MCF 10A (cell line): ENCODE results near the gene DNASE2. TPM values are rescaled to one million over a fixed set of nuclear protein-coding genes. Genes with fewer than 3 reads are reported as not detected.

ENCODE experiments used
- BruUV-seq: library from RNA; stranded (reverse); fragments of 400-500 nt; replicated peaks from 2 replicates; lab custom pipeline; 2021; lab: Mats Ljungman, UMichigan
- CTCF ChIA-PET: fragments of 300-600 bp; sonication (Branson Sonifier 250); formaldehyde crosslinking; extraction: SDS; loops from one replicate; lab custom pipeline; 2021; ENCODE audit warnings: antibody characterized with exemption, inconsistent platforms; lab: Yijun Ruan, JAX
- POLR2A ChIA-PET: fragments of 300-600, 350-650 bp; sonication (Branson Sonifier 250); formaldehyde crosslinking; extraction: SDS; loops from one replicate; lab custom pipeline; 2020; ENCODE audit warnings: antibody characterized with exemption, inconsistent platforms; lab: Yijun Ruan, JAX
- DNase-seq: peaks from one replicate; pipeline ENCODE4 v3.0.0-alpha.2; 2018; ENCODE audit not compliant: unreplicated experiment
- H3K27ac Mint-ChIP-seq: one replicate; pipeline ENCODE4 v1.8.0; 2022; ENCODE audit warnings: mild to moderate bottlenecking, low read depth, mixed read lengths; ENCODE audit not compliant: unreplicated experiment
- H3K27me3 Mint-ChIP-seq: one replicate; pipeline ENCODE4 v1.8.0; 2022; ENCODE audit warnings: mixed read lengths; ENCODE audit not compliant: insufficient read depth, unreplicated experiment
- H3K36me3 Mint-ChIP-seq: one replicate; pipeline ENCODE4 v1.8.0; 2022; ENCODE audit warnings: mild to moderate bottlenecking, moderate library complexity, mixed read lengths; ENCODE audit not compliant: insufficient read depth, unreplicated experiment
- H3K4me1 Mint-ChIP-seq: one replicate; pipeline ENCODE4 v1.8.0; 2022; ENCODE audit warnings: mixed read lengths; ENCODE audit not compliant: insufficient read depth, unreplicated experiment
- H3K4me3 Mint-ChIP-seq: one replicate; pipeline ENCODE4 v1.8.0; 2022; ENCODE audit warnings: mild to moderate bottlenecking, moderate library complexity, mixed read lengths; ENCODE audit not compliant: unreplicated experiment
- H3K9me3 Mint-ChIP-seq: one replicate; pipeline ENCODE4 v1.8.0; 2022; ENCODE audit warnings: mixed read lengths; ENCODE audit not compliant: unreplicated experiment
- CTCF ChIP-seq: fragments of 200-600 bp; IDR thresholded peaks from one replicate; pipeline ENCODE4 v1.8.0; 2022; ENCODE audit warnings: antibody characterized with exemption, mild to moderate bottlenecking; ENCODE audit not compliant: unreplicated experiment
- intact Hi-C: fragments of 100-400 bp; cut with micrococcal nuclease; formaldehyde crosslinking; loops from 2 replicates; pipeline ENCODE4 v1.14.1; 2022
- total RNA-seq: library from RNA; stranded (reverse); gene quantifications from 2 replicates; pipeline ENCODE4 v1.2.3, GENCODE V29; 2022

The DNASE2 gene
- total RNA-seq, 1 experiment from 2014 or later: 26.7 TPM

- ChIA-PET POLR2A (interaction anchor here (0.6 kb wide), 1 partner anchor 94 kb away, joined by 4 read pairs; no protein-coding TSS in a partner anchor), CTCF (no interaction called here)
- Mint-ChIP-seq H3K27ac (no peak within 1 kb of the TSS), H3K9me3 (no peaks in the 10 kb centered on the region), H3K4me3 (peak within 1 kb of the TSS; percentile 50), H3K36me3 (peaks cover 6% of the 10 kb centered on the region), H3K4me1 (peaks cover 13% of the 10 kb centered on the region), H3K27me3 (no peaks in the 10 kb centered on the region)
- DNase-seq: no peak
- no peak for TF ChIP-seq CTCF
- BruUV-seq: no TSS peak
- intact Hi-C loops: no loop called here
Measured at GRCh38 chr19:12886969-12887747, 5.9 kb upstream of the DNASE2 start, which contains the start of gene KLF1. Gene KLF1, minus strand, starts transcription at chr19:12887201. Its CDS starts 61 bp downstream, at chr19:12887140.

GRCh38 chr19:12886651-12886968 lies 5.4 kb upstream of the DNASE2 start:
- Mint-ChIP-seq H3K9me3 (no peaks in the 10 kb centered on the region), H3K27me3 (no peaks in the 10 kb centered on the region), H3K27ac (no peak overlapping the region), H3K36me3 (peaks cover 6% of the 10 kb centered on the region), H3K4me3 (peak overlapping the region; percentile 50), H3K4me1 (peaks cover 10% of the 10 kb centered on the region)
- ChIA-PET POLR2A (interaction anchor here (1.2 kb wide), 1 partner anchor 81 kb away, joined by 4 read pairs; no protein-coding TSS in a partner anchor), CTCF (interaction anchor here (0.6 kb wide), 1 partner anchor 1486 kb away, joined by 4 read pairs; no protein-coding TSS in a partner anchor)
- TF ChIP-seq CTCF: no peak
- BruUV-seq: no TSS peak
- no peak for DNase-seq
- intact Hi-C loops: no loop called here

- no TSS peak for BruUV-seq
Measured at GRCh38 chr19:12885749-12886650, 4.8 kb upstream of the DNASE2 start.

More at GRCh38 chr19:12885749-12886650, 4.8 kb upstream of the DNASE2 start:
- intact Hi-C loops: no loop called here
- H3K27ac Mint-ChIP-seq: no peak overlapping the region
- ChIA-PET POLR2A (interaction anchor here (0.6 to 1.2 kb wide), 3 partner anchors 70 to 95 kb away, joined by 3 to 6 read pairs (median 4); partner anchors contain the start of gene JUNB), CTCF (interaction anchor here (0.5 to 0.6 kb wide), 4 partner anchors 15 to 1486 kb away, joined by 3 to 6 read pairs (median 4); no protein-coding TSS in a partner anchor)
- no peaks in the 10 kb centered on the region for H3K9me3 Mint-ChIP-seq
- no peak for TF ChIP-seq CTCF
- no peaks in the 10 kb centered on the region for H3K27me3 Mint-ChIP-seq
- peaks cover 7% of the 10 kb centered on the region for H3K4me1 Mint-ChIP-seq
- peaks cover 3% of the 10 kb centered on the region for H3K36me3 Mint-ChIP-seq
- H3K4me3 Mint-ChIP-seq: peak overlapping the region; percentile 50
- no peak for DNase-seq
